Cardiac muscle cell (in vitro differentiated cells and primary cell): ENCODE results near the gene ORMDL2. TPM values are rescaled to one million over a fixed set of nuclear protein-coding genes. Genes with fewer than 3 reads are reported as not detected.

ENCODE experiments used
- DNase-seq, 2 donors: peaks; one replicate each; pipeline versions ENCODE4 v3.0.0 to v3.0.0-alpha.2; 2010 to 2017; ENCODE audit warnings: low read depth in 1 of 2, low spot score in 1 of 2
- H3K27ac ChIP-seq: fragments of 200-600 bp; sonication (generic); 2 replicates; pipeline ENCODE4 v1.5.1; 2016
- H3K27me3 ChIP-seq: fragments of 200-600 bp; sonication (generic); 2 replicates; pipeline ENCODE4 v1.6.0; 2016; ENCODE audit warnings: control low read depth
- H3K36me3 ChIP-seq: fragments of 200-600 bp; sonication (generic); 2 replicates; pipeline ENCODE4 v1.5.1; 2016; ENCODE audit warnings: control low read depth
- H3K4me1 ChIP-seq: fragments of 200-600 bp; sonication (generic); 2 replicates; pipeline ENCODE4 v1.8.1; 2017; ENCODE audit warnings: low read depth, mild to moderate bottlenecking, mixed run types
- H3K4me3 ChIP-seq: fragments of 200-600 bp; sonication (generic); 2 replicates; pipeline ENCODE4 v1.5.1; 2016; ENCODE audit warnings: mild to moderate bottlenecking
- H3K9me3 ChIP-seq: fragments of 200-600 bp; sonication (generic); 2 replicates; pipeline ENCODE4 v1.5.1; 2017; ENCODE audit warnings: low read depth, mild to moderate bottlenecking, control low read depth
- CTCF ChIP-seq: IDR thresholded peaks from 2 replicates; pipeline ENCODE4 v1.5.1; 2012; ENCODE audit warnings: low read depth, mild to moderate bottlenecking, low read length
- polyA plus RNA-seq: library from polyadenylated mRNA; unstranded; fragments of >200 nt; fragmentation: Nextera tagmentation; extraction: Ambion mirVana; gene quantifications from 2 replicates; pipeline ENCODE4 v1.2.1, GENCODE V29; 2016
- total RNA-seq: library from RNA; depleted of rRNA; stranded (reverse); fragments of >200 nt; gene quantifications from 2 replicates; pipeline ENCODE4 v1.2.3, GENCODE V29; 2016

The ORMDL2 gene
- total and polyA plus RNA-seq, 2 experiments from 2014 or later = 9.0 to 58.9 TPM

GRCh38 chr12:55843431-55843830 lies 25.6 kb downstream of the ORMDL2 start:
- H3K27ac ChIP-seq = no peak overlapping the region
- TF ChIP-seq CTCF = no peak
- no peaks in the 10 kb centered on the region for H3K4me1 ChIP-seq
- H3K36me3 ChIP-seq = no peaks in the 10 kb centered on the region
- no peak overlapping the region for H3K4me3 ChIP-seq
- no peak for DNase-seq
- no peaks in the 10 kb centered on the region for H3K27me3 ChIP-seq
- H3K9me3 ChIP-seq = no peaks in the 10 kb centered on the region

- no peak overlapping the region for H3K27ac ChIP-seq
- no peak for DNase-seq
- no peaks in the 10 kb centered on the region for H3K4me1 ChIP-seq
- no peaks in the 10 kb centered on the region for H3K27me3 ChIP-seq
- no peak for TF ChIP-seq CTCF
- no peaks in the 10 kb centered on the region for H3K9me3 ChIP-seq
- H3K4me3 ChIP-seq = no peak overlapping the region
- H3K36me3 ChIP-seq = no peaks in the 10 kb centered on the region
Observed at GRCh38 chr12:55844961-55845360, 27.1 kb downstream of the ORMDL2 start.

GRCh38 chr12:55845361-55845760 lies 27.5 kb downstream of the ORMDL2 start:
- H3K27me3 ChIP-seq = no peaks in the 10 kb centered on the region
- H3K36me3 ChIP-seq = no peaks in the 10 kb centered on the region
- H3K9me3 ChIP-seq = no peaks in the 10 kb centered on the region
- no peak overlapping the region for H3K4me3 ChIP-seq
- no peak for DNase-seq
- no peak overlapping the region for H3K27ac ChIP-seq
- TF ChIP-seq CTCF = no peak
- H3K4me1 ChIP-seq = no peaks in the 10 kb centered on the region

GRCh38 chr12:55845785-55846496 lies 28.1 kb downstream of the ORMDL2 start:
- Histone ChIP-seq H3K27ac (no peak overlapping the region), H3K27me3 (no peaks in the 10 kb centered on the region)
- TF ChIP-seq CTCF = no peak

GRCh38 chr12:55847033-55847432 lies 29.2 kb downstream of the ORMDL2 start:
- H3K27ac ChIP-seq = no peak overlapping the region
- peak in 1 of 2 donors; percentile 71 for DNase-seq
- no peak for TF ChIP-seq CTCF

More at GRCh38 chr12:55845785-55846496, 28.1 kb downstream of the ORMDL2 start:
- DNase-seq = peak in 1 of 2 donors; percentile 44
- Histone ChIP-seq H3K4me3 (no peak overlapping the region), H3K36me3 (no peaks in the 10 kb centered on the region), H3K9me3 (no peaks in the 10 kb centered on the region), H3K4me1 (no peaks in the 10 kb centered on the region)

More at GRCh38 chr12:55847033-55847432, 29.2 kb downstream of the ORMDL2 start:
- no peak overlapping the region for H3K4me3 ChIP-seq
- no peaks in the 10 kb centered on the region for H3K9me3 ChIP-seq
- H3K36me3 ChIP-seq = no peaks in the 10 kb centered on the region
- H3K27me3 ChIP-seq = no peaks in the 10 kb centered on the region
- H3K4me1 ChIP-seq = no peaks in the 10 kb centered on the region
